GM12891 (cell line): Measurements from ENCODE around the gene EPB41L1.

ENCODE experiments used
- POLR2A ChIP-seq: IDR thresholded peaks from 2 replicates; pipeline ENCODE4 v1.6.1; 2011; ENCODE audit warnings: low read depth, low read length, control low read depth
- POLR2AphosphoS5 ChIP-seq: IDR thresholded peaks from 2 replicates; pipeline ENCODE4 v1.6.1; 2011; ENCODE audit warnings: low read depth, low read length, control low read depth
- TAF1 ChIP-seq: IDR thresholded peaks from 2 replicates; pipeline ENCODE4 v1.6.1; 2011; ENCODE audit warnings: low read depth, low read length, control low read depth

DNA sequence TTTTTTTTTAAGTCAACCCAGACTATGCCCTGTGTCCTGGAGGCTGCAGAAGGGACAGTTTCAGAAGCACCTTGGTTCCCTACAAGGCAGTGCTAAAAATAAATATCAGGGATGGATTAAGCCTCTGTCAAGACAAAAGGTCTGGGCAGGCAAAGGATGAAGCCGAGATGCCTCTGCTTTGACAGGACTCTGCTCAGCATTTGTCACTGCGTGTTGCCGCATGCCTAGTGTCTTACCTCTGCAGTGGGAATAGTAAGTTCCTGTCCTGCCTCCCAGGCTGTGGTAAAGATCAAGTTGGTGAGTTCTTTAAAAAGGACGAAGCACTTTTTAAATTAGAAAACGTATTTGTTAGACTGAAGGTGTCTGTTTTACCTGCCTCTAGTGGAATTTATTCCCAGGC lies 96.9 kb downstream of the EPB41L1 start:
- TF ChIP-seq POLR2AphosphoS5 (no peak), POLR2A (no peak), TAF1 (no peak)
